NCI-H2227 treated with DMSO at 0.1 percent for 48 hours (cell line): ENCODE results near the gene MAGEF1.

Experiments used
- DNase-seq: peaks from one replicate; lab custom pipeline; 2025; lab: John Stamatoyannopoulos, UW

The MAGEF1 gene

DNA sequence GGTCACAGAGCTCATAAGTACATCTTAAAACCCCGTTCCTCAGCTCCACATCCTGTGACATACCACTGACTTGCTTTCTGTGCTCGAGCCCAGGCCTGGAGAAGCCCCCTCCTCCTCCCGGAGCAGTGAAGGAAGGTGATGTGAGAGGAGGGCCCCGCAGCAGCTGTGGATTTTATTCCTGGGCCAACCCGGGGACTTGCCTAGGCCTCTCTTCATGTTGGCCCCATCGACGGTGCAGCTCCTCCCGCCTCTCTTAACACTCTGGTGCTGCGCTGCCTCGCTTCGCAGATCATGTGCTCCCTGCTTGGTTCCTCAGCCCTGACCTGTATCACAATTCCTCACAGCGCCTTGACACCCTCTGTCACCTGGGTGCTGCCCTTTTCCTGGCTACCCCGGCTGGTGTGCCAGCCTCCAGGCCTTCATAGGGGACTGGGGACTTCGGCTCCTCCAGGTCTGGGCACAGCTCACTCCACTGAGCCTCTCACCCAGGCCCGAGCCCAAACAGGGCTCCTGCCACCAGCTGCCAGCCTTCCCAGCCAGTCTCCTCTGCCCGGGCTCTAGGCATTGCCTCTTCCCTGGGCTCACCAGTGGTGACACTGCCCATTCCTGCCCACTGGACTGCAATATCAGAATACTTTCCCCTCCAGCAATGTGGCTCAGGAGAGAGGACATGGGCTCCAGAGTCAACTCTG is 21.5 kb downstream of the MAGEF1 start:
- no peak for DNase-seq

DNA sequence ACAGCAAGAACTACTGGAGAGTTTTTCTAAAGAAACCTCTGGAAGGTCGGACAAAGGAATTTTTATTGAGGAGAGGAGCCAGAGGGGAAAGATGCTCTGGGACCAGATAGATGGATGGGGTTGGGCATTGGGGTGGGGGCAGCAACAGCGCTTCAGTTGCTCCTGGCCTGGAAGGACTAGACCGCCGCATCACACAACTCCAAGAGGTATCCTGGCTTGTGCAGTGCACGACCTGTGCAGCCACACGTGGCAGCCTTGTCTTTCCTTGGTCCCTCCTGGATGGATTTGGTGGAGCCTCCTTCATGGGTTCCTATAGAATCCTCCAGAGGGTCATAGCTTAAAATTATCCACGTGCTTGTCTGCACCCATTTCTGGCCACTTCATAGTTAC is 23.0 kb downstream of the MAGEF1 start:
- DNase-seq: no peak

DNA sequence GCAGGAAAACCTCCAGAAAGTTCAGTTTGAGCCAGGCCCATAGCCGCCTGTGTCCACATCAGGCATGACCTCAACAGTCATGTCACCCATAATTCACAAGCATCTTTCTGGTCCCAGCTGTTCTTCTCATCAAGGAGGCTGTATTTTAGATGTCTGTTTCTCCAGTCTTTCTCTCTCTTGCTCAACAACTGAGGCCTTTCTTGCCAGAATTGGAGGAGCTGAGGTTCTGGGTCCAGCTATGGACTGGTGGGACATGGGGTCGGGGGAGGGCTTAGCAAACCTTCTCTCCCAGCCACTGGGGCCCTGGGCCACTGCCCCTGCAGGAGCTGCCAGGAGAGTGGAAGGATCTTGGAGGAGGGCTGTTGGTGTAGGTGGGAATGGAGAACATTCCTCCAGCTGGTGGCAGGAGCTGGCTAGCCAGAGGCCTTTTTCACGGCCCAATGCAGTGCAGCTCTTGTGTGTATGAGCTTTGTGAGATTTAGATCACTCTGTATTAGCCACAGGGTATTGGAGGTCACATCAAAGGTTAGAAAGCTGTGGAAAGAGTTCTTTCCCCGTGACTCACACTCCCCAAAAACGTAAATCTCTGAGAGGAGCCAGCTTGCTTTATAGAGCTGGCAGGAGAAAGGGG is 23.5 kb downstream of the MAGEF1 start:
- DNase-seq: no peak

DNA sequence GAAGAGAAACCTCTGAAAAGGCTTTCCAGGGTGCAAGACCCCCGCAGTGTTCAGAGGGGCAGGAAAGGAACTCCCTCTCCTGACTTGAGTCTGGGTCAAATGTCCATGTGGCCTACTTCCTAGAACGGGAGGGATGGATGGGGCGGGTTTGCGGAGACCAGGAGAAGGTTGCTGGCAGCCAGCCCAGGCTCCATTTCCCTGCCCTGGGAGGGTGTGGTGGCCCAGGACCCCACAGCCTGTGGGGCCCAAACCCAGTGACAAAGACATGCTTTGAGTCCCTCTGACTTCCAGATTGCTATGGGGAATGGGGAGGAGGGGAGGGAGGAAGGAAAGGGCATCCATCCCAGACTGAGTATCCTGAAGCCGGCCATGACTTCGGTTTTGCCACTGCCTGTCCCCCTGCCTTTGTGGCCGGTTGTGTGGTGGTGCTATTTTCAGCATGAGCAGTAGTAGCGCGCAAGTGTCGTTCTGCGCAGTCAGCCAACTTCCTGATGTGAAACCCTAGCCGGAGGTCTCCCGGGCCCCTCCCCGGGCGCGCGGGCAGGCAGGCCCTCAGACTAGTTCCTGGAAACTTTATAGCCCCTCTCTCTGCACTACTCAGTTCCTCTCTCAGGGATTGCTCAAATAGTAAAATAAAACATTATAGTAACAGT is 24.4 kb downstream of the MAGEF1 start:
- no peak for DNase-seq

DNA sequence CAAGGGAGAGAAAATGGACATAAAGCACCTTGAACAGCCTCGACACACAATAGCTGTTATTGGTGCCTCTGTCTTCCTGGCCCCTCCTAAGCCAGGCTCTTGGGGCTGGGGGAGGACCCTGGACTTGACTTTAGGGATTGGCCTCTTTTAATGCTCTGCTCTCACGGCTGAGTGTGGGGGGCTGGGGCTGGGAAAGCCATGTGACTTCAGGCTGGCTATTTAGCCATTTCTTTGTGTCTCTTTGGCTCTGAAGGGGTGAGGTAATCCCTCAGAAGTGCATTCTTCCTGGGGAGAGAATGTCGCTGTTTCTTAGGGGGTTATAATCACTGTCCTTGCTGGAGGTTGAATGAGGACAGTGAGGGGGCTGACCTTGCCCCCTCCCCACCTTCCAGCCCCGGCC is 26.2 kb downstream of the MAGEF1 start:
- DNase-seq: peak; percentile 81

DNA sequence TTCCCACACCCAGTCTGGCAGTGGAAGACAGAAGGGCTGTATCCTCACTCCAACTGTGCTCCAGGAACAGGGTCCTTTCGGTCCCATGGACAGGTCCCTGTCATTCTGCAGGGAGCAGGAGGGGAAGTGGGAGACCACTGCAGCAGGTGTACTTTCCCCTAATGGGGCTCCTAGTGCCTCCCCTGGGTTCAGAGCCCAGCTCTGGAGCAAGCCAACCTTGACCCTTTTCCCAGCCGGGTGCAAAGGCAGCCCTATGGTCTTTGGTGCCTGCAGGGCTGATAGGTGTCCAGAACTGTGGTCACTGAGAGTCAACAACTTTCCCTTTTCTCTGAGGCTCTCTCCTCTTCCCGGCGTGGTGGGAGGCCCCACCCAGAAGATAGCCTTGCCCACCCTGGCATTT is 26.8 kb downstream of the MAGEF1 start:
- no peak for DNase-seq

DNA sequence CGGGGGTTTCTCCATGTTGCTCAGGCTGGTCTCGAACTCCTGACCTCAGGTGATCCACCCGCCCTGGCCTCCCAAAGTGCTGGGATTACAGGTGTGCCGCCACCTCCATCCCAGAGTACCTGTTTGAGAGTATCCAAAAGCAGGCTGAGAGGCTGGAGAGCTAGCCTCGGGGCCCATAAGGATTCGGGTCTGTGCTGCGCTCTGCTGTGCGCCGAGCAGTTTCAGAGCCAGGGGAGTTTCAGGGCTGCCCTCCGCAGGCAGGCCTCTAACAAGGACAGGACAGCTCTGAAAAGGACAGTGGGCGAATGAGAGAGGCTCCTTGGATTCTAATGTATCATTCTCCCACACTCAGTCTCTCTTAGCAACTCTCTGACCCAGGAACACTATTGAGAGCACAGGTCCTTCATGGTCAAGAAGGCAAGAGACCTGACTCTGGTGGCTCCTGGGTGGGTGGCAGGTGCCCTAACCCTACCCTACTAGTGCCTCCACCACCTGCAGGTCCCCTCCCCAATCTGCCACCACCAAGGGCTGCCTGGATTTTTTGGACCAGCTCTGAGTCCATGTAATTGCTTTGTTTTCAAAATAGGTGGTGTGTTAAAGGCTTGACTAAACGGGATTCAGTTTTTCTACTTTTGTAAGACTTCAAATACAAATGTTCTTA is 27.8 kb downstream of the MAGEF1 start:
- no peak for DNase-seq

DNA sequence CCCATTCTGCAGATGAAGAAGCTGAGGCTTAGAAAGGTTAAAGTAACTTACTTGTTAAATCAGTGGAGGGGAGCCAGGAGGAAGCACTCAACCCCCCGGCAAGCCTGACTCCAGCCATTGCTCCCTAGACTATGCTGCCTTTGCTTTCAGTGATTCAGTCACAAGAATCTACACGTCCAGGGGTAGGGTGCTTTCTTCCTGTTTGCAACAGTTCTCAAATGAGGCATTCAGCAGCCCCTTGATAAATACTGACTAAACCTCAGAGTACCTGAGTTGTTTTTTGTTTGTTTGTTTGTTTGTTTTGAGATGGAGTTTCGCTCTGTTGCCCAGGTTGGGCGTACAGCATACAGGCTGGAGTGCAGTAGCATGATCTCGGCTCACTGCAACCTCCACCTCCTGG is 28.6 kb downstream of the MAGEF1 start:
- DNase-seq: no peak

DNA sequence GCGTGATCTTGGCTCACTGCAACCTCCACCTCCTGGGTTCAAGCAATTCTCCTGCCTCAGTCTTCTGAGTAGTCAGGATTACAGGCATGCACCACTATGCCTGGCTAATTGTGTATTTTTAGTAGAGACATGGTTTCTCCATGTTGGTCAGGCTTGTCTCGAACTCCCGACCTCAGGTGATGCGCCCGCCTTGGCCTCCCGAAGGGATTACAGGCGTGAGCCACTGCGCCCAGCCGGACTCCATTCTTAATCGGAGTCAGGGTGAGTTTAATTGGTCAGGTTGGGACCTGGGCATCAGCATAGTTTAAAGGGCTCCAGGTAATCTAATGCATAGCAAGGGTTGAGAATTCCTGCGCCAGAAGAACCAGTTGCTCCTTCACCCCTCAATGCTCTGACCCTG is 29.2 kb downstream of the MAGEF1 start:
- no peak for DNase-seq

DNA sequence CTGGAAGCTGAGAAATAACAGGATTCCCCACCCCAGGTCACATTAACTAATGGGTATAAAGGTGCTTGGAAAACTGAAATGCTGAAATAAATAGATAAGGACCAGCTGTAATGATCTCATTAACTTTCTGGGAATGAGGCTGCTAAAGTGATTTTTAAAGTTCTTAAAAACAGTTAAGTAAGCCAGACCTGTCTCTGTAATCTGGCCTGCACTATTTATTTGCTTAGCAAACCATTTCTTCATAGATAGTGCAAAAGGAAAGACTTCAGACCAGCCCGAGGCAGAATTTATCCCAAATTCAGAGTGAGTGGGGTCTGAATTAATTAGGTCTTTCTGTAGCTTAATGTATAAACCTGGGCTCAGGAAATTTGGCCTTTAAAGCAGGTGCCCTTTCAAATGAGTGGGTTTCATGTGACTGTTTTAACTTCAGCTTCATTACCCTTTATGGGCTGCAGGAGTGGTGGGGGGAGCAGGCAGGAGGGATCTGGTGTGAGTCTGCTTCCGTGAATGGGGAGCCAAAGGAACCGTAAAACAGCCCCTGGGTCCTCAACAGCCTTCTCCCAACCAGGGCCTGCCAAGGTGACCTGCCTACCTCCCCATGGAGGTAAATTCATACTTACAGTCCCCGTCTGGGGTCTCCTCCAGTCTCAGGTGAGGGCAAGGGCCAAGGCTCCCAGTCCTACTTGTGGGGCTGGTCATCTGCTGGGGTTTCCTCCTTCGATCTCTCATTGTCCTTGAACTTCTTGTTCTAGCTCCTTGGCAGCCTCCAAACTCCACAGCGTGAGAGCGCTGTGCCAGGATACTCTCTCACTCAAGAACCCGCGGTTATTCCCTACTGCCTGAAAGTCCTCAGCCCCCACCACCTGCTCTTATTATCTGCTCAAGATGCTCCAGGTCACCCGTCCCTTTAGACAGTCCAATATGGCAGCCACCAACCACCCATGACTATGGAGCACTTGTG is 31.2 kb downstream of the MAGEF1 start:
- no peak for DNase-seq

DNA sequence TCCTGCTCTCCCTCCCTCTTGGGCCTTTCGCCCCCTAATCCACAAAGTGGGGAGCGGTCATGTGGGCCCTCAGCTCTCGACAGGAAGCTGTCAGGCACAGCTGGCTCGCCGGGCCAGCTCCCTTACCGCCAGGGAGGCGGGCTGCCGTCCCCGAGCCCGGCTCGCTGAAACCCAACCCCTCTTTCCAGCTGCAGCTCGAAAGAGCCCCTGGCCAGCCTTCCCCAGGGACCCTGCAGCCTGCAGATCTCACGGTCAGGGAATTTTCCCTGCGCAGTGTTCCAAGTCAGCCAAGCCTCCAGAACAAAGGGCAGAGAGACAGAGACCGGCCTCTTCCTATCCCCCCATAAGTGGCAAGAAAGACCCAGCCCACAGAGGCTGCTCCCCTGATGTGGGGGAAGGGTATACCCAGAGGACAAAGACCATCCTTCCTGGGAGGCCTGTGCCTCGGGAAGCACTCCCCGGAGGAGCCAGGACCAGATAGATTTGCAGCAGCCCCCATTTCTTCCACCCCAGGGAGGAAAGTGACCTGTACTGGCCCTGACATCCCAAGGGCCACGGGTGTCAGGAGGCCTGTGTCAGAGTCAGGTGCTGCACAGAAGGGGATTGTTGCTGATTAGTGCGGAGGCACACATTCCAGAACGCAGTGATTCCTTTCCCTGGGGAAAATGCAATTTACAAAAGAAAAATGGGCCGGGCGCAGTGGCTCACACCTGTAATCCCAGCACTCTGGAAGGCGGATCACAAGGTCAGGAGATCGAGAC is 32.6 kb downstream of the MAGEF1 start:
- DNase-seq: peak; percentile 32

DNA sequence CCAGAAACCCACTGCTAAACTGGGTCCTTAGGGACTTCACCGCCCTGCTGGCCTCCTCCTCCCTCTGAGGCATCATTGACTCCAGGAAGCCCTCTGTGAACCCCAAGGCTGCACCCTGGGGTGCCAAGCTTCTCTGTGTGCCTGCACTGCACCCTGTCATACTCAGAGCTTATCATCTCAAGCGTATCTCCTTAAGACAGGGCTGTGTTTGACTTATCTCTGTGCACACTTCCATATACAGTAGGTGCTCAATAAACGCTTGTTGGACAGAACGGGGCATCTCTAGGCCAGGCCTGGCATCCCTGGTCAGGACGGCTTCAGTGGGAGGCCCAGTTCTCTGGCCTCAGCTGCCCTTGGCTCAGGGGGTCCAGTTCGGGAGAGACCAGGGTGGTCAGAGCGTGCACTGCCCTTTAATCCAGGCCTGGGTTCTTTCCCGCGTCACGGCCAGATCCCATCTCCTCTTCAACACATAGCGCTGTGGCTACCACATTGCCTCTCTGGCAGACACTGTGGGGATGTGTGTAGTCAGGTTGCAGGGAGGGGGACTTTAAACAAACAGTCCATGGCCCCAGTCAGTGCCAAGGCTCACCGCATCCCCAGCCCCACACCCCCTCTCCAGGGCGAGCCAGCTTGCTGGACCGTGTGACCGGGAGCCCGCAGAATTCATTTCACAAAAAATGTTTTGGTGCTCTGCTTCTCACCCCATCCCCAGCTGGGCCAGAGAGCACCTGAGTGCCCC is 33.4 kb downstream of the MAGEF1 start:
- no peak for DNase-seq

DNA sequence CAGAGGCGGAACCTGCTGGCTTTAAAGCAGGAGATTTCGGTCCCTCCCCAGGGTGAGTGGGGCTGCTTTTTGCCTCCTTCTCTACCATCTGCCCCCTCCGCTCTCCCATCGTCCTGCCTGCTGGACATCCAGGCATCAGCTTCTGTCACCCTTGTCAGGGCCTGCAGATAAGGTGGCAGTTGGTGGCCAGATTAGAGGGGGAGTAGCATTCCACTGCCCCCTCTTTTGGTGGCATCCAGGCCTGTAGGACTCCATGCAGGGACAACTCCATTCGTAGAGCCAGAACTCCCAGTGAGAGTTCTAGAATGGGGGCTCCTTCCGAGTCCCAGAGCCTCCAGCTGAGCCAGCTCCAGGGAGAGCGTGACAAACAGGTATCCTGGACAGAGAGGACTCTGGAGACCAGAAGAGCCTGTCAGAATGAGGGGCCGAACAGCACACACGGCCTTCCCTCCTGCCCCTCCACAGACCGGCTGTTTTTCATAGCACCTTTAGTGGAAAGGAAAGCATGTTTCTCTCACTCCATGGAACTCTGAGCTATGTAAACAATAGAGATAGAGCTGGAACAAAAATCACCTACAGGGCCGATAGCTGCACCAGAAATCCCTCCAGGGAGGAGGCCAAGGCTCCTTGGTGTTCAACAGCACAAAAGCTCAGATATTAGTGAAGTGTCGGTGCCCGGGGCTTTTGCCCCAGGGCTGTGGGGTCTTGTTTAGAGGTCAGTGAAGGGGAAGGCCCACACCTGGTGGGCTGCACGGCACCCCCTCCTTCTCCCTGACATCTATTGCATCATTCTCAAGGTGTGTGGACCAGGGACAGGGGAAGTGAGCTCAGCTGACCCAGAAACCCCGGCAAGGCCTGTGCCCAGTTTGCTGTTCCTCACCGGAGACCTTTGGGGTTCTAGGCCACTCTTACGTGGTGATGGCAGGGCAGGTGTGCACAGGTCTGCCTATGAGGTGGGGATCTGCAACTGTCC is 34.2 kb downstream of the MAGEF1 start:
- no peak for DNase-seq

DNA sequence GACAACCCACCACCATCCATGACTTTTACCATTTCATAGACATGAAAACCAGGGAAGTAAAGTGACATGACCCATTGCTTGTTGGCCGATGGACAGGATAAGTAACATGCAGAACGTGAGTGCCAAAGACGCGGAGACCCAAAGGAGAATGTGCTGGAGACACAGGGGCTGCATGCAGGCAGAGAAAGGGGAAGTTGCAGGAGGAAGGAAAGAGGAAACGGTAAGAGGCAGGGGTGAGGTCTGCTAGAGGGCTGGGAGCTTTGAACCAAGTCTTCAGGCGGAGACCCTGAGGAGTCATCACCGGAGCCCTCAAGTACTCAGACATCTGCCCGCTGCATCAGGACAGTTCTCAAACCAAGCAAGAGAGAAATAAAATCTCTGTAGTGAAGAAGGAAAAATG is 34.9 kb downstream of the MAGEF1 start:
- no peak for DNase-seq

DNA sequence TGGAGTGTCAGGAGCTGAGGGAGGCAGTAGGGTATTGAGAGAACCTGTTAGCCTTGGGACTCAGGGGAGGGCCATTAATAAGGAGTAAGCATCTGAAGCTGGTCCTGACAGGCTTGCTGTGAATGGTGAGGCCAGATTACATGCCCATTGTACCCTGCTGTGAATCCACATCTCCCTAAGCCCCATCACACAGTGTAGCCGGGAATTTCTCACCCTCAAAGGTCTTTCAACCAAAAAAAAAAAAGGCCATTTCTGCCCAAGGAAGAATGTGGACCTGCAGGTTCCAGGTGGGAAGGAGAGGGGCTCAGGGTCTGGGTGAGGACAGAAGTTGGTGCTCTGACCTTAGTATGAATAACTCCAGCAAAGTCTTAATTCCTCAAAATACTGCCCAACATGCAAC is 37.2 kb downstream of the MAGEF1 start:
- no peak for DNase-seq

DNA sequence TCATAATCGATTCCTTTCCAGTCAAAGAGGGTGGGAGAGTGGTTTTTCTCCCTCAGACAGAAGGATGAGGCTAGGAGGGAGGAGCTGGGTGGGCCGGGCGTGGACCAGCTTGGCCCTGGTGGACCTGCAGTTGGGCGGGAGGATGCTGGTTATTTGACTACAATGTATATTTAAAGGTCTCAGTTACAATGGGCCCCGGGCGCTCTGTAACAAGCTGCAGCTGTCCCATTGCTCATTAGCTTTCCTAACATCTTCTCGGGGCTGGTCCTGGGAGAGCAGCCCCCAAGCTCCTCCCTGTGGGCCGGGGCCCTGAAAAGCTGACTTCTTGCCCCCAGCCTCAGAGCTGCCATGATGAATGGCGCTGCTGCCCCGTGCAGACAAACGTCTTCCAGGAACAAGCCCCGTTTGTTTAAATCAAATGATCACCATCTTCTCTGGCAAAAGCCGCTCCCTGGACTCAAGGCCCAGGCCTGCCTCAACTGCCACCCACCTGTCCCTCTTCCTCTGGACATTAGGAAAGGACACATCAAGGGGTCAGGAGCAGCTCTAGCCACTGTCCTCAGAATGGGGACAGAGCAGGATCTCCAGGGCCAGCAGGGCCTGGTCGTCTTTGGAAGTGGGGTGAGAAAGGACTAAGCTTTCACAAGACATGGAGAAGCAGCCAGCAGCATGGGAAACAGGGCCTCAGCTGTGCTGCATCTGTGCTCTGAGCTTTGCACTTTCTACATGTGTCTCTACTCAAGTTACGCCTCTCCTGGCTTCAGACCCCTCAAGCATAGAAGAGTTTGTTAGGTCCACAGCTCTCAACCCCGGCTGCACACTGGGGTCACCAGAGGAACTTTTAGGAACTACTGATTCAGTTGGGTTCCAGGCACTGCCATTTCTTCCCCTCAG is 38.6 kb downstream of the MAGEF1 start:
- DNase-seq: no peak

DNA sequence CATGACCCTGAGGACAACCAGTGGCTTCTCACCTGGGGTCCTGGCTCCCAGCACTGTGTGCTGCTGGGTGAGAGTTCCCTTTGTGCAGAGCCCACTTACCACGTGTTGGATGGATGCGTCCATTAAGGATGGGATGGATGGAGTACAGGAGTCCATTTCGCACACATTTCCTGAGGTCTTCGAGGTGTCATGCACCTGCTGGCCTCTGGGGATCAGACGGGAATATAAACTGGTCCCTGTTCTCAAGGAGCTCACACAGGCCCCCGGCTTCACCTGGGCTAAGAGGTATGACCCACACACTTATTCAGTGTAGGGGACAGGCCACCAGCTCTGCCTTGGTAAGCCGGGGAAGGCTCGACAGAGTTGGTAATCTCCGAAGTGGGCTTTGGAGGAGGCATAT is 39.5 kb downstream of the MAGEF1 start:
- no peak for DNase-seq

DNA sequence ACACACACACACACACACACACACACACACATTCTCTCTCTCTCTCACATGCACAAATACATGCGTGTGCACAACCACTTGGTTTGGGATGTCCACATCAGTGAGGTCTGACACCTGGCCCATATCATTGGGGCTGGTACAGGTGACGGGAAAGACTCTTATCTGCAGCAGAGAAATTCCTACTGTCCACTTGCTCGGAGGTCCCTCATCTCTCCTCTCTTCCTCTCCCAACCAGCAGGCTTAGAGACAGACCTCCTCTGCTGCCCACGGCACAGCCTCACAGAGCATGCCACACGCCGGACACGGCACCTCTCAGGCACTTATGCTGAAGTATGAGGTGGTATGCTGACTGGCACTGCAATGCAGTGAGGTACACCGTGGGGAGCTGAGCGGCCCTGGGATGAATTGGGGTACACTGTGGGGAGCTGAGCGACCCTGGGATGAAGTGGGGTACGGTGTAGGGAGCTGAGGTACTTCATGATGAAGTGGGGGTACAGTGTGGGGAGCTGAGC is 41.7 kb downstream of the MAGEF1 start:
- no peak for DNase-seq
